Prostate gland (tissue), 2 donors: ENCODE data around the gene WDSUB1. TPM values are rescaled to one million over a fixed set of nuclear protein-coding genes. Genes with fewer than 3 reads are reported as not detected.

Experiments used
- DNase-seq: peaks from one replicate; pipeline ENCODE4 v3.0.0-alpha.2; 2019; ENCODE audit warnings: low spot score
- H3K27ac ChIP-seq, 2 donors: fragments of 200-600 bp; sonication (generic); 2 replicates each; pipeline ENCODE4 v1.5.1; 2017 to 2019
- H3K27me3 ChIP-seq: fragments of 200-600 bp; sonication (generic); replicated peaks from 2 replicates; pipeline ENCODE4 v1.5.1; 2019; ENCODE audit not compliant: insufficient read depth
- H3K36me3 ChIP-seq, 2 donors: fragments of 200-600 bp; sonication (generic); 1 replicate in 1 of 2; 2 replicates in 1 of 2; pipeline versions ENCODE4 v1.5.1 to v1.8.1; 2017 to 2019
- H3K4me1 ChIP-seq: fragments of 200-600 bp; sonication (generic); replicated peaks from 2 replicates; pipeline ENCODE4 v1.5.1; 2019
- H3K4me3 ChIP-seq, 2 donors: fragments of 200-600 bp; sonication (generic); 2 replicates each; pipeline ENCODE4 v1.5.1; 2017 to 2019
- H3K9me3 ChIP-seq: fragments of 200-600 bp; sonication (generic); 2 replicates; pipeline ENCODE4 v1.5.1; 2017
- CTCF ChIP-seq, 4 experiments: fragments of 200-600 bp in 2 of 4; fragments of 450-650 bp in 2 of 4; sonication (generic) in 2 of 4; IDR thresholded peaks; 1 replicate in 3 of 4; 2 replicates in 1 of 4; pipeline ENCODE4 v1.5.1; 2016 to 2019; ENCODE audit warnings: antibody characterized with exemption in 4 of 4, mild to moderate bottlenecking in 2 of 4, moderate library complexity in 2 of 4
- POLR2A ChIP-seq: fragments of 450-650 bp; IDR thresholded peaks from one replicate; pipeline ENCODE4 v1.6.1; 2016; ENCODE audit warnings: antibody characterized with exemption, mild to moderate bottlenecking
- POLR2AphosphoS5 ChIP-seq: sonication (generic); formaldehyde crosslinking; IDR thresholded peaks from one replicate; pipeline ENCODE4 v1.6.1; 2017; ENCODE audit warnings: antibody characterized with exemption
- WGBS: methylation state at CpG from one replicate; pipeline ENCODE4 v1.1.5; 2018; 5-methylcytosine and 5-hydroxymethylcytosine counted together
- intact Hi-C: fragments of 100-400 bp; cut with DNase I; formaldehyde crosslinking; loops from one replicate; pipeline ENCODE4 v1.14.2; 2022
- total RNA-seq, 2 donors: library from RNA; depleted of rRNA; stranded (reverse); fragments of >200 nt; gene quantifications; one replicate each; pipeline ENCODE4 v1.1.0, GENCODE V29; 2016

The WDSUB1 gene
- total RNA-seq, 2 donors from 2014 or later: 10.4 to 10.8 TPM

DNA sequence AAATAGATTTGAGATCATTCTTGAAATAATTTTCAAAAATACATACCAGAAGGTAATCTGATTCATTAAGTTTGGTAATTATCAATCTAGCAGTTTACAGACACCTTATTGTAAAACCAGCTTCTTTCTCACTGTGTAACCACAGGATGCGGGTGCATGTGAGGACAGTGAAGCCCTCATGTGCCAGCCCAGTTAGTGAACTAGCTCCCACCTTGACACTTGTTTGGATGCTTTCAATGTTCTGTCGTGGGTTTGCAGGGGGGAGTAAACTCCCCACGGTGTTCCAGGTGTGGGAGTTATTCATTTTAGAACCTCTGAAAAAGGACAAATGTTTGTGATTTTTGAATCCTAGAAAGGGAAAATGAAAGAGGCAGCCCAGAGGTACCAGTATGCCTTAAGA is 59.0 kb downstream of the WDSUB1 start:
- no peaks in the 10 kb centered on the region for H3K4me1 ChIP-seq
- TF ChIP-seq CTCF (IDR thresholded peaks at IDR 0.05) (no peak), POLR2AphosphoS5 (no peak), POLR2A (no peak)
- H3K4me3 ChIP-seq: no peak overlapping the region
- H3K27me3 ChIP-seq: no peaks in the 10 kb centered on the region
- no peak overlapping the region for H3K27ac ChIP-seq
- intact Hi-C loops: no loop called here
- H3K36me3 ChIP-seq: peaks cover 0 to 18% of the 10 kb centered on the region in 2 donors
- no peak for DNase-seq
- 61% methylated on average over 3 of the region's 3 CpGs for WGBS
- H3K9me3 ChIP-seq: no peaks in the 10 kb centered on the region

- H3K4me1 ChIP-seq: no peaks in the 10 kb centered on the region
- intact Hi-C loops: no loop called here
- H3K9me3 ChIP-seq: no peaks in the 10 kb centered on the region
- peaks cover 0 to 18% of the 10 kb centered on the region in 2 donors for H3K36me3 ChIP-seq
- H3K27me3 ChIP-seq: no peaks in the 10 kb centered on the region
- H3K4me3 ChIP-seq: no peak overlapping the region
- DNase-seq: no peak
- no peak overlapping the region for H3K27ac ChIP-seq
- TF ChIP-seq POLR2AphosphoS5: no peak
- TF ChIP-seq CTCF (IDR thresholded peaks at IDR 0.05): no peak
- TF ChIP-seq POLR2A: no peak
These were observed 59.7 kb downstream of the WDSUB1 start for GRCh38 chr2:159226608-159227385.

DNA sequence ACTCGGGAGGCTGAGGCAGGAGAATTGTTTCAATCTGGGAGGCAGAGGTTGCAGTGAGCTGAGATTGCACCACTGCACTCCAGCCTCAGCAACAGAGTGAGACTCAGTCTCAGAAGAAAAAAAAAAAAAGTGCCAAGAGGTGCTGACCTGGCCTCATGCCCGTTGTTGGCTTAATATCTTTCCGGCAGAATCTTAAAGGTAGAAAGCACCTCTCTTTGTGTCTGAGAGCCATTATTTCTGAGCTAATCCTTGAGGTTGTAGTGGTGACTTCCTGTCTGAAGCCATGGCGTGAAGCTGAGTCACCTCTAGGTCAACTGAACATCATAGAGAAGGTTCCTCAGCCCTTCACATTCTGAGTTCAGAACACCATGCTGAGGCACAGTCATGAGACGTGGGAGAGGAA is 60.4 kb downstream of the WDSUB1 start:
- Histone ChIP-seq H3K36me3 (peaks cover 0 to 18% of the 10 kb centered on the region in 2 donors), H3K9me3 (no peaks in the 10 kb centered on the region), H3K4me3 (no peak overlapping the region), H3K4me1 (no peaks in the 10 kb centered on the region), H3K27ac (no peak overlapping the region), H3K27me3 (no peaks in the 10 kb centered on the region)
- WGBS: 72% methylated on average over 5 of the region's 5 CpGs
- no peak for DNase-seq
- intact Hi-C loops: no loop called here
- TF ChIP-seq POLR2AphosphoS5 (no peak), POLR2A (no peak), CTCF (IDR thresholded peaks at IDR 0.05) (no peak)

GRCh38 chr2:159225025-159226016 is 61.2 kb downstream of the WDSUB1 start:
- Histone ChIP-seq H3K4me1 (no peaks in the 10 kb centered on the region), H3K36me3 (peaks cover 0 to 13% of the 10 kb centered on the region in 2 donors), H3K4me3 (no peak overlapping the region), H3K9me3 (no peaks in the 10 kb centered on the region), H3K27me3 (no peaks in the 10 kb centered on the region), H3K27ac (no peak overlapping the region)
- intact Hi-C loops: no loop called here
- DNase-seq: no peak
- no peak for TF ChIP-seq POLR2AphosphoS5
- no peak for TF ChIP-seq CTCF (IDR thresholded peaks at IDR 0.05)
- no peak for TF ChIP-seq POLR2A
- WGBS: 92% methylated on average over 26 of the region's 26 CpGs
